GM12874 (cell line): Measurements from ENCODE around the gene EEF2KMT.
A peak's percentile ranks its signal among the peaks of the same experiment; 100 is the strongest.
"Not testable (repeated sequence)": the region's sequence is repeated elsewhere in the genome, so short reads cannot be mapped to it uniquely, and the experiment has no call there.

Experiments
- TF ChIP-seq, protein P1 (sequence below): IDR thresholded peaks from 2 replicates; pipeline ENCODE4 v1.5.1; 2011; ENCODE audit warnings: low read depth, mild to moderate bottlenecking, control low read depth, low read length, moderate library complexity; ENCODE audit not compliant: insufficient read depth

Gene EEF2KMT, protein sequence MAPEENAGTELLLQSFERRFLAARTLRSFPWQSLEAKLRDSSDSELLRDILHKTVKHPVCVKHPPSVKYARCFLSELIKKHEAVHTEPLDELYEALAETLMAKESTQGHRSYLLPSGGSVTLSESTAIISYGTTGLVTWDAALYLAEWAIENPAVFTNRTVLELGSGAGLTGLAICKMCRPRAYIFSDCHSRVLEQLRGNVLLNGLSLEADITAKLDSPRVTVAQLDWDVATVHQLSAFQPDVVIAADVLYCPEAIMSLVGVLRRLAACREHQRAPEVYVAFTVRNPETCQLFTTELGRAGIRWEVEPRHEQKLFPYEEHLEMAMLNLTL

DNA sequence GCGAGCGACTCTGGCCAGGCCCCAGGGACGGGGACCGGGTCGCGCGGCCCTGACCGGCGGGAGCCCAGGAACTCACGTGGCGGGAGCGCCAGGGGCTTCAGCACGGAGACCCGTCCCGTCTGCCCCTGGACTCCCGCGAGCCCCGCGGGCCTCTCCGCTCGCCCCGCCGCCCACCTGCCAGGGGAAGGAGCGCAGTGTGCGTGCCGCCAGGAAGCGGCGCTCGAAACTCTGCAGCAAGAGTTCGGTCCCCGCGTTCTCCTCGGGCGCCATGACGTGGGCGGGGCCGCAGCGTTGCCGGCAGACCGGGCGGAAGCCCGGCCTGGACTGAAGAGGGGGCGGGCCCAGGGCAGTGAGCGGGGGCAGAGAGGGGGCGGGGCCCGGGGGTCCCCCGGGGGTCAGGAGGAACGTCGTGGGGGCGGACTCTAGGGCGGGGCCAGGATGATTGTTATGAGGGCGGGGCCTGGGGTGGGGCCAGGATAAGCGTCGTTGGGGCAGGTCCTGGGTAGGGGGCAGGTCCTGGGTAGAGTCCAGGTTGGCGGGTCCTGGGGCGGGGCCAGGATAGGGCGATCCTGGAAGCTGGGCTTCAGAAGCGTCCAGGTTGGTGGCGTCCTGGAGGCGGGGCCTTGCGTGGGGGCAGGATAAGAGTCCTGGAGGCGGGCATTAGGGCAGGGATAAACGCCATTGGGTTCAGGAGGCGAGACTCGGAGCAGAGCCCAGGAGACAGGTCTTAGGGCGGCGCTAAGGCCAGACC is at the start of gene EEF2KMT:
Gene EEF2KMT, minus strand, starts transcription at position 326 of the 751 bp plus-strand sequence. Its CDS starts 56 bp downstream, at position 270.
- TF ChIP-seq, protein P1, sequence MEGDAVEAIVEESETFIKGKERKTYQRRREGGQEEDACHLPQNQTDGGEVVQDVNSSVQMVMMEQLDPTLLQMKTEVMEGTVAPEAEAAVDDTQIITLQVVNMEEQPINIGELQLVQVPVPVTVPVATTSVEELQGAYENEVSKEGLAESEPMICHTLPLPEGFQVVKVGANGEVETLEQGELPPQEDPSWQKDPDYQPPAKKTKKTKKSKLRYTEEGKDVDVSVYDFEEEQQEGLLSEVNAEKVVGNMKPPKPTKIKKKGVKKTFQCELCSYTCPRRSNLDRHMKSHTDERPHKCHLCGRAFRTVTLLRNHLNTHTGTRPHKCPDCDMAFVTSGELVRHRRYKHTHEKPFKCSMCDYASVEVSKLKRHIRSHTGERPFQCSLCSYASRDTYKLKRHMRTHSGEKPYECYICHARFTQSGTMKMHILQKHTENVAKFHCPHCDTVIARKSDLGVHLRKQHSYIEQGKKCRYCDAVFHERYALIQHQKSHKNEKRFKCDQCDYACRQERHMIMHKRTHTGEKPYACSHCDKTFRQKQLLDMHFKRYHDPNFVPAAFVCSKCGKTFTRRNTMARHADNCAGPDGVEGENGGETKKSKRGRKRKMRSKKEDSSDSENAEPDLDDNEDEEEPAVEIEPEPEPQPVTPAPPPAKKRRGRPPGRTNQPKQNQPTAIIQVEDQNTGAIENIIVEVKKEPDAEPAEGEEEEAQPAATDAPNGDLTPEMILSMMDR = not testable (repeated sequence)

DNA sequence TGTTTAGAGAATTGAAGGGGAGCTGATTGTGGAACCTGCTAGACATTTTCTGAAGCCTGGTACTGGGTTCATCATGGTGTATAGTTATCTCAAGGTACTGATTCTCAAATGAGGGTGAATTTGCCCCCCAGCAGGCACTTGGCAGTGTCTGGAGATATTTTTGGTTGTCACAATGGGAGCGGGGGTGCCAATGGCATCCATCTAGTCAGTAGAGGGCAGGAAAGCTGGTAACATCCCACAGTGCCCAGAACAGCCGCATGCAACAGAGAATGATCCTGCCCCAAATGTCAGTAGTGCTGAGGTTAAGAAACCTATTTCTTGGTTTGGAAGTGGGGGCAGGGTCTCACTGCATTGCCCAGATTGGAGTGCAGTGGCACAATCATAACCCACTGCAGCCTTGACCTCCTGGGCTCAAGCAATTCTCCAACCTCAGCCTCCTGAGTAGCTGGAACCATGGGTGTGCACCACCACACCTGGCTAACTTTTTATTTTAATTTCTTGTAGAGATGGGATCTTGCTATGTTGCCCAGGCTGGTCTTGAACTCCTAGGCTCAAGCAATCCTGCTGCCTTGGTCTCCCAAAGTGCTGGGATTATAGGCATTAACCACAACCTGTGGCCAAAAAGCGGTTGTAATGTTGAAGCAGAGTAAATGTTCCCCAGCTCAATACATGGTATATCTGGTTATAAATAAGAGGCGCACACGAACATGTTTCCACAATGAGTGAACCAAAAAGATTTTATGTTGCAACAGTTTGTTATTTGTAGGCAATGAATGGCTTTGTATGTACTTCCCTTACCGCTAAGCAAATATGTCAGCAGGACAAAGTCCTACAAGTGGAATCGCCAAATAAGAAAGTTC is 46.4 kb upstream of the EEF2KMT start:
- TF ChIP-seq, protein P1 = no peak

DNA sequence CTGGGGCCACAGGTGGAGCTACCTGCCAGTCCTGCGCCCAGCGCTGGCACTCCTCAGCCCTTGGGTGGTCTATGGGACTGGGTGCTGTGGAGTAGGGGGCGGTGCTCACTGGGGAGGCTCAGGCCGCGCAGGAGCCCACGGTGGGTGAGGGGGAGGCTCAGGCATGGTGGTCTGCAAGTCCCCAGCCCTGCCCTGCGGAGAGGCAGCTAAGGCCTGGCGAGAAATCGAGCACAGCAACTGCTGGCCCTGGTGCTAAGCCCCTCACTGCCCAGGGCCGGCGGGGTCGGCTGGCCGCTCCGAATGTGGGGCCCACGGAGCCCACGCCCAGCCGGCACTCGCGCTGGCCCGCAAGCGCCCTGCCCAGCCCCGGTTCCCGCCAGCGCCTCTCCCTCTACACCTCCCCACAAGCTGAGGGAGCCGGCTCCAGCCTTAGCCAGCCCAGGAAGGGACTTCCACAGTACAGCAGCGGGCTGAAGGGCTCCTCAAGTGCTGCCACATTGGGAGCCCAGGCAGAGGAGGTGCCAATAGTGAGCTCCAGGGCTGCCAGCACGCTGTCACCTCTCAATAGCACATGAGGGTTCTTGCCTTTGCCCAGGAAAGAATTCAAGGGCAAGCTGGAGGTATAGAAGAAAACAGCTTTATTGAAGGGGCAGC is 11.0 kb upstream of the EEF2KMT start:
- TF ChIP-seq, protein P1 = no peak

DNA sequence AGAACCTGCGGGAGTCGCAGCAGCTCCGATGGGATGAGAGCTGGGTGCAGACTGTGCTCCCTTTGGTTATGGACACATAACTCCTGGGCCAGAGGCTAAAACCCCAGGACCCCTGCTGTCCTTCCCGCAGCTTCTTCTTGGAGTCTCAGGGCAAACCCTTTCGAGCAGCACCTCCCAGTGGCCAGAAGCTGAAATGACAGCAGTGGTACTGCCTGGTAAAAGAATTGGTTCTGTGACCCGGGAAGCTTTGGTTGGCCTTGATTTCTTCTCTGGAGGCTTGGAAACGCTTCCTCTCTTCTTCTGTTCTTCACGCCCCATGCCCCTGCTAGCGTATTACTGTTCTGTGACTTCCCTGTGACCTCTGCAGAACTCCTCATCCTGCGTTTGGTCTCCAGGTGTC is 12.8 kb downstream of the EEF2KMT start:
- TF ChIP-seq, protein P1 = peak; percentile 74

DNA sequence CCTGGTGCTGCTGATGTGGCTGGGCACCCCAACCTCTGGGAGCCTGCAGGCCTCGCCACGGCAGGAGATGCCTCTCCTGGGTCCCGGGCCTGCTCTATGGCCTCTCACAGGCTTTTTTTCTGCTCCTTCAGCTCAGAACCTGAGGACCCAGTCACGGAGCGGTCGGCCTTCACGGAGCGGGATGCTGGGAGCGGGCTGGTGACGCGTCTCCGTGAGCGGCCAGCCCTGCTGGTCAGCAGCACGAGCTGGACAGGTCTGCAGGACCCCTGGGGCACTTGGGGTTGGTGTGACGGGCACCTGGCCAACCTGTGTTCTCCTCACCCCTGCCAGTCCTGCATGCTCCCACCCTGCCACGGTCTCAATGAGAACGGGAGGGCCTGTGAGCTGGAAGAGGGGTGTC is 19.0 kb downstream of the EEF2KMT start:
- TF ChIP-seq, protein P1 = no peak

DNA sequence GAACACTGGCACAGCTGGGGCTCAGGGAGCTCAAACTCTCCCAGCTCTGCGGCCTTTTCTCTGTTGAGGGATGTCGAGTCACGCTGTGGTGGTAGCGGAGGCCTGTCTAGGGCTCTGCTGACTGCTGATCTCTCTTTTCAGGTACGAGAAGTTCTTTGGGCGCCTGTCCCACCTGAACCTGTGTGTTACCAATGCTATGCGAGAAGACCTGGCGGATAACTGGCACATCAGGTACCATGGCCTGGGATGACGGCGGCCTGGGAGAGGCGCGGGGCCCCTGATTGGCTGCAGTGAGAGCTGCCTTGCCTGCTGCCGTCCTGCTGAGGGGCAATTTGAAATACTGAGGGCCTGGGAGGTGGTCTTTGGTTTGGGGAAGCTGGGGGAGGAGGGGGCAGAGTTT is 20.3 kb downstream of the EEF2KMT start:
- TF ChIP-seq, protein P1 = no peak
